IPS-18c (cell line): ENCODE data around the gene GGT6.
A peak's percentile ranks its signal among the peaks of the same experiment; 100 is the strongest.
"Not testable (repeated sequence)": the region's sequence is repeated elsewhere in the genome, so short reads cannot be mapped to it uniquely, and the experiment has no call there.

Source experiments
- H3K4me3 ChIP-seq: 2 replicates; pipeline ENCODE4 v1.7.0; 2013; ENCODE audit warnings: low read depth, mild to moderate bottlenecking, low read length, moderate library complexity; ENCODE audit not compliant: insufficient read depth
- H3K9me3 ChIP-seq: one replicate; pipeline ENCODE4 v1.6.1; 2013; ENCODE audit warnings: mild to moderate bottlenecking, low read length, moderate library complexity; ENCODE audit not compliant: control insufficient read depth, insufficient read depth

GGT6 gene

GRCh38 chr17:4560421-4560820, at the start of gene GGT6:
TSS of gene GGT6 (minus strand) at chr17:4560577. CDS start at chr17:4560521, 56 bp downstream.
- no peak within 1 kb of the TSS for H3K4me3 ChIP-seq
- no peaks in the 10 kb centered on the region for H3K9me3 ChIP-seq

- Histone ChIP-seq H3K4me3 (no peak overlapping the region), H3K9me3 (no peaks in the 10 kb centered on the region)
Measured at GRCh38 chr17:4610162-4610561, 49.8 kb upstream of the GGT6 start.

- H3K4me3 ChIP-seq, result no peak overlapping the region
- no peaks in the 10 kb centered on the region for H3K9me3 ChIP-seq
Measured at GRCh38 chr17:4609761-4610160, 49.4 kb upstream of the GGT6 start.

GRCh38 chr17:4607773-4608187, 47.4 kb upstream of the GGT6 start:
- Histone ChIP-seq H3K4me3 (no peak overlapping the region), H3K9me3 (no peaks in the 10 kb centered on the region)

- Histone ChIP-seq H3K4me3 (no peak overlapping the region; the same call in 1 of the 2 replicates), H3K9me3 (no peaks in the 10 kb centered on the region)
Measured at GRCh38 chr17:4607261-4607741, 46.9 kb upstream of the GGT6 start.

- Histone ChIP-seq H3K4me3 (no peak overlapping the region), H3K9me3 (no peaks in the 10 kb centered on the region)
Measured at GRCh38 chr17:4605826-4606225, 45.4 kb upstream of the GGT6 start.

- H3K9me3 ChIP-seq, H3K4me3 ChIP-seq: not testable (repeated sequence)
Measured at GRCh38 chr17:4604736-4605135, 44.4 kb upstream of the GGT6 start.

- no peak overlapping the region for H3K4me3 ChIP-seq
- H3K9me3 ChIP-seq, result no peaks in the 10 kb centered on the region
Measured at GRCh38 chr17:4604111-4604644, 43.8 kb upstream of the GGT6 start.

GRCh38 chr17:4602041-4602440, 41.7 kb upstream of the GGT6 start:
- no peaks in the 10 kb centered on the region for H3K9me3 ChIP-seq
- no peak overlapping the region for H3K4me3 ChIP-seq

GRCh38 chr17:4601326-4601725, 40.9 kb upstream of the GGT6 start:
- Histone ChIP-seq H3K4me3 (no peak overlapping the region), H3K9me3 (no peaks in the 10 kb centered on the region)

- H3K9me3 ChIP-seq, result peaks cover under 1% of the 10 kb centered on the region
- H3K4me3 ChIP-seq, result no peak overlapping the region; the same call in 1 of the 2 replicates
Measured at GRCh38 chr17:4600563-4600962, 40.2 kb upstream of the GGT6 start.

GRCh38 chr17:4599505-4600281, 39.3 kb upstream of the GGT6 start:
- H3K4me3 ChIP-seq, result peak overlapping the region; percentile 28; the same call in 1 of the 2 replicates
- H3K9me3 ChIP-seq, result peaks cover 2% of the 10 kb centered on the region

GRCh38 chr17:4598776-4599504, 38.6 kb upstream of the GGT6 start:
- Histone ChIP-seq H3K4me3 (no peak overlapping the region), H3K9me3 (peaks cover 2% of the 10 kb centered on the region)

GRCh38 chr17:4597975-4598374, 37.6 kb upstream of the GGT6 start:
- Histone ChIP-seq H3K9me3 (peaks cover 2% of the 10 kb centered on the region), H3K4me3 (no peak overlapping the region)

GRCh38 chr17:4596636-4597380, 36.4 kb upstream of the GGT6 start:
- H3K9me3 ChIP-seq, result peaks cover 2% of the 10 kb centered on the region
- H3K4me3 ChIP-seq, result no peak overlapping the region

- not testable (repeated sequence) for H3K4me3 ChIP-seq, H3K9me3 ChIP-seq
Measured at GRCh38 chr17:4595685-4596342, 35.4 kb upstream of the GGT6 start.
